PC-3 (cell line): Measurements from ENCODE around the gene SUSD2. TPM values are rescaled to one million over a fixed set of nuclear protein-coding genes. Genes with fewer than 3 reads are reported as not detected.

Experiments used
- ATAC-seq: fragments of 200-7000 bp; cut with Tn5 transposase; 2 replicates; pipeline ENCODE4 v1.9.1; 2020; ENCODE audit warnings: mild to moderate bottlenecking, moderate library complexity
- BruUV-seq: library from RNA; stranded (reverse); fragments of 400-500 nt; replicated peaks from 2 replicates; lab custom pipeline; 2021; lab: Mats Ljungman, UMichigan
- CTCF ChIA-PET: fragments of 300-600 bp; sonication (Branson Sonifier 250); formaldehyde crosslinking; loops from one replicate; lab custom pipeline; 2022; ENCODE audit warnings: antibody characterized with exemption; lab: Charles Lee
- POLR2A ChIA-PET: fragments of 300-600 bp; sonication (Branson Sonifier 250); formaldehyde crosslinking; loops from one replicate; lab custom pipeline; 2022; ENCODE audit warnings: antibody characterized with exemption; ENCODE audit not compliant: unreplicated experiment; lab: Charles Lee
- DNase-seq: peaks from one replicate; pipeline ENCODE4 v3.0.0-alpha.2; 2015
- H2AFZ ChIP-seq: fragments of 300-600 bp; sonication (generic); 2 replicates; pipeline ENCODE4 v1.6.0; 2016; ENCODE audit warnings: antibody characterized with exemption, low read length
- H3F3A ChIP-seq: fragments of 300-600 bp; sonication (generic); one replicate; pipeline ENCODE4 v1.6.0; 2017; ENCODE audit warnings: antibody characterized with exemption, low read length, control low read depth, mild to moderate bottlenecking; ENCODE audit not compliant: unreplicated experiment
- H3K27ac ChIP-seq: fragments of 300-600 bp; sonication (generic); 2 replicates; pipeline ENCODE4 v1.5.1; 2016; ENCODE audit warnings: mild to moderate bottlenecking, low read length
- H3K27me3 ChIP-seq: fragments of 300-600 bp; sonication (generic); 2 replicates; pipeline ENCODE4 v1.6.1; 2016; ENCODE audit warnings: low read length, mixed read lengths
- H3K36me3 ChIP-seq: fragments of 300-600 bp; sonication (generic); 2 replicates; pipeline ENCODE4 v1.6.1; 2016; ENCODE audit warnings: low read depth, mixed run types, low read length, mixed read lengths
- H3K4me1 ChIP-seq: fragments of 300-600 bp; sonication (generic); 2 replicates; pipeline ENCODE4 v1.5.1; 2016; ENCODE audit warnings: low read length; ENCODE audit not compliant: insufficient read depth
- H3K4me2 ChIP-seq: fragments of 300-600 bp; sonication (generic); 2 replicates; pipeline ENCODE4 v1.6.0; 2016; ENCODE audit warnings: low read length
- H3K4me3 ChIP-seq: fragments of 300-600 bp; sonication (generic); 2 replicates; pipeline ENCODE4 v1.5.1; 2016; ENCODE audit warnings: mild to moderate bottlenecking, low read length, mixed read lengths
- H3K79me2 ChIP-seq: fragments of 300-600 bp; sonication (generic); 2 replicates; pipeline ENCODE4 v1.6.1; 2017; ENCODE audit warnings: low read length, mixed read lengths
- H3K9ac ChIP-seq: fragments of 300-600 bp; sonication (generic); 2 replicates; pipeline ENCODE4 v1.6.0; 2016; ENCODE audit warnings: mild to moderate bottlenecking, low read length
- H3K9me2 ChIP-seq: fragments of 300-600 bp; sonication (generic); replicated peaks from 2 replicates; pipeline ENCODE4 v1.6.1; 2016; ENCODE audit warnings: mixed run types, low read length, mixed read lengths
- H3K9me3 ChIP-seq: fragments of 300-600 bp; sonication (generic); 2 replicates; pipeline ENCODE4 v1.6.1; 2016; ENCODE audit warnings: low read length, mixed read lengths
- H4K20me1 ChIP-seq: fragments of 300-600 bp; sonication (generic); 2 replicates; pipeline ENCODE4 v1.6.1; 2016; ENCODE audit warnings: low read length, mixed read lengths
- EZH2 ChIP-seq: fragments of 300-600 bp; sonication (generic); IDR thresholded peaks from one replicate; pipeline ENCODE4 v1.6.1; 2017; ENCODE audit warnings: antibody characterized with exemption, mild to moderate bottlenecking, low read length; ENCODE audit not compliant: unreplicated experiment
- EZH2phosphoT487 ChIP-seq: fragments of 300-600 bp; sonication (generic); IDR thresholded peaks from 2 replicates; pipeline ENCODE4 v1.6.1; 2018; ENCODE audit warnings: mild to moderate bottlenecking, antibody characterized with exemption, low read length, borderline replicate concordance
- intact Hi-C: fragments of 100-400 bp; cut with micrococcal nuclease; formaldehyde crosslinking; loops from 2 replicates; pipeline ENCODE4 v1.9.0; 2023
- total RNA-seq: library from RNA; depleted of rRNA; stranded (reverse); fragments of >200 nt; gene quantifications from 2 replicates; pipeline ENCODE4 v1.2.3, GENCODE V29; 2014
- TF ChIP-seq, protein P1 (sequence below): fragments of 300-600 bp; sonication (generic); conservative IDR thresholded peaks from 2 replicates; pipeline ENCODE4 v1.5.1; 2017; ENCODE audit warnings: antibody characterized with exemption, low read depth, mild to moderate bottlenecking, low read length

SUSD2 gene
- total RNA-seq, 1 experiment from 2014 or later, result 1.3 TPM

DNA sequence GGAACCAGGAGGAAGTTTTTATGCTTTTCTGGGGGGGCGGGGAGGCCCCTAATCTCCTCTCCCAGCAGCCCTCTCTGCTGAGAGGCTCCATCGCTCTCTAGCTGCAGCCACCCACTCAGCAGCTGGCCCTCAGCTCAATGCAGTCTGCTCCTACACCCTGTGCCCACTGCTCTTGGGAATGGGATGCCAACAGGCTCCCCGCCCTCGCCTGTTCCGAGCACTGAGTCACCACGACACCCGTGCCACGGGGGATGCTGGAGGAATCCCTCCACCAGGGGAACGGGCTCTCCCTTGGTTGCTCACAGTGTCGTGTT, 23.5 kb upstream of the SUSD2 start:
- Histone ChIP-seq H3K27ac (no peak overlapping the region), H3K4me3 (no peak overlapping the region), H3K79me2 (no peaks in the 10 kb centered on the region), H3K4me2 (no peak overlapping the region), H3K9me3 (no peaks in the 10 kb centered on the region), H4K20me1 (no peaks in the 10 kb centered on the region), H3K9me2 (no peaks in the 10 kb centered on the region), H3K36me3 (no peaks in the 10 kb centered on the region), H2AFZ (no peak overlapping the region), H3K4me1 (peaks cover 6% of the 10 kb centered on the region), H3F3A (no peaks in the 10 kb centered on the region), H3K27me3 (no peaks in the 10 kb centered on the region), H3K9ac (no peak overlapping the region)
- POLR2A ChIA-PET, result no interaction called here
- CTCF ChIA-PET, result no interaction called here
- DNase-seq (no peak), ATAC-seq (no peak)
- intact Hi-C loops, result no loop called here
- TF ChIP-seq, protein P1, sequence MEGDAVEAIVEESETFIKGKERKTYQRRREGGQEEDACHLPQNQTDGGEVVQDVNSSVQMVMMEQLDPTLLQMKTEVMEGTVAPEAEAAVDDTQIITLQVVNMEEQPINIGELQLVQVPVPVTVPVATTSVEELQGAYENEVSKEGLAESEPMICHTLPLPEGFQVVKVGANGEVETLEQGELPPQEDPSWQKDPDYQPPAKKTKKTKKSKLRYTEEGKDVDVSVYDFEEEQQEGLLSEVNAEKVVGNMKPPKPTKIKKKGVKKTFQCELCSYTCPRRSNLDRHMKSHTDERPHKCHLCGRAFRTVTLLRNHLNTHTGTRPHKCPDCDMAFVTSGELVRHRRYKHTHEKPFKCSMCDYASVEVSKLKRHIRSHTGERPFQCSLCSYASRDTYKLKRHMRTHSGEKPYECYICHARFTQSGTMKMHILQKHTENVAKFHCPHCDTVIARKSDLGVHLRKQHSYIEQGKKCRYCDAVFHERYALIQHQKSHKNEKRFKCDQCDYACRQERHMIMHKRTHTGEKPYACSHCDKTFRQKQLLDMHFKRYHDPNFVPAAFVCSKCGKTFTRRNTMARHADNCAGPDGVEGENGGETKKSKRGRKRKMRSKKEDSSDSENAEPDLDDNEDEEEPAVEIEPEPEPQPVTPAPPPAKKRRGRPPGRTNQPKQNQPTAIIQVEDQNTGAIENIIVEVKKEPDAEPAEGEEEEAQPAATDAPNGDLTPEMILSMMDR, result no peak
- TF ChIP-seq EZH2 (no peak), EZH2phosphoT487 (no peak)
- no TSS peak for BruUV-seq

DNA sequence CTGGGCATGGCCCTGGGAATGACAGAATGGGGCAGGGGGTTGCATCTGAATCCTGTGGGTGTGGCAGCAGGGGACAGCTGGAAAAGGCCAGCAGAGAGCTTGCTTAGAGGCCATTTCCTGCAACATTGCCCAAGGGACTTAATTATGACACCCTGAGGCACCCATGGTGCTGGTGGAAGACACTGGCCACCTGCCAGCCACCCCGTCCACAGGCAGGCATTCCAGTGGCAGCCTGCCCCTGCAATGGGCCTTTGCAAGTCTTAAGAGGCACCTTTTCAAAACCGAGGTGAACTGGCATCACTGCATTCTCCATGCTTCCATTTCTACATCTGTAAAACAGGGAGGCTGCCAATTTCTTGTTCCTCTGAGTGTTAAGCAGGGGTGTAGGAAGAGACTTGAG, 21.6 kb upstream of the SUSD2 start:
- no peak overlapping the region for H2AFZ ChIP-seq
- TF ChIP-seq, protein P1, result no peak
- TF ChIP-seq EZH2 (no peak), EZH2phosphoT487 (no peak)
- H3K9me2 ChIP-seq, result no peaks in the 10 kb centered on the region
- H3K9ac ChIP-seq, result no peak overlapping the region
- no peak for ATAC-seq
- CTCF ChIA-PET, result no interaction called here
- no peaks in the 10 kb centered on the region for H3K9me3 ChIP-seq
- no peak overlapping the region for H3K27ac ChIP-seq
- H4K20me1 ChIP-seq, result no peaks in the 10 kb centered on the region
- POLR2A ChIA-PET, result no interaction called here
- H3F3A ChIP-seq, result no peaks in the 10 kb centered on the region
- no peak overlapping the region for H3K4me2 ChIP-seq
- H3K4me1 ChIP-seq, result peaks cover 6% of the 10 kb centered on the region
- no peaks in the 10 kb centered on the region for H3K27me3 ChIP-seq
- H3K4me3 ChIP-seq, result no peak overlapping the region
- H3K79me2 ChIP-seq, result no peaks in the 10 kb centered on the region
- intact Hi-C loops, result no loop called here
- no peak for DNase-seq
- no TSS peak for BruUV-seq
- H3K36me3 ChIP-seq, result no peaks in the 10 kb centered on the region

DNA sequence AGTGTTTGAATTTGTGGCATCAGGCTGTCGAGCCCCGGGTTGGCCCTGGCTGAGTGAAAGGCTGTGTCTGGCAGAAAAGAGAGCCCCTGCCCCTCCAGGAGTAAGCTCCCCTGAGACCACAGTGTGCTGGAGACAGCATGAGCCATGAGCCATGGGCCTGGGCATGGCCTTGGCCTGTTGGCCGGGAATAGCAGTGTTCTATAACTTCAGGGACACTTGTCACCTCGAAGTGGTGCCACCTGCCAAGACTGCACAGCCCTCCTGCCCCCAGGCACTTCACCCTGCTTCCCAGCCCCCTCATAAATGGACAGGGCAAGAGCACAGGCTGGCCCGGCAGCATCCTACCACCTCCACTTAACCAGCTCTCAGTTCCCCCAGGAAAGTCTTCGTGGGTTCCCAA, 20.7 kb upstream of the SUSD2 start:
- Histone ChIP-seq H3K27ac (no peak overlapping the region), H2AFZ (no peak overlapping the region), H4K20me1 (no peaks in the 10 kb centered on the region), H3K27me3 (no peaks in the 10 kb centered on the region), H3K4me2 (no peak overlapping the region), H3K4me1 (peaks cover 3% of the 10 kb centered on the region), H3K4me3 (no peak overlapping the region), H3K79me2 (no peaks in the 10 kb centered on the region), H3K9me3 (no peaks in the 10 kb centered on the region), H3K9me2 (no peaks in the 10 kb centered on the region), H3F3A (no peaks in the 10 kb centered on the region), H3K36me3 (no peaks in the 10 kb centered on the region), H3K9ac (no peak overlapping the region)
- BruUV-seq, result no TSS peak
- intact Hi-C loops, result no loop called here
- no peak for ATAC-seq
- TF ChIP-seq EZH2 (no peak), EZH2phosphoT487 (no peak)
- TF ChIP-seq, protein P1, result no peak
- ChIA-PET CTCF (no interaction called here), POLR2A (no interaction called here)
- no peak for DNase-seq
